Renal cortical epithelial cell (primary cell): ENCODE data around the gene WBP2NL. TPM values are rescaled to one million over a fixed set of nuclear protein-coding genes. Genes with fewer than 3 reads are reported as not detected.

Experiments used
- DNase-seq: peaks from one replicate; pipeline ENCODE4 v3.0.0-alpha.2; 2011; ENCODE audit warnings: low read depth
- total RNA-seq: library from RNA; depleted of rRNA; stranded (reverse); fragments of >200 nt; gene quantifications from 2 replicates; pipeline ENCODE4 v1.2.3, GENCODE V29; 2014

Gene WBP2NL
- total RNA-seq, 1 donor from 2014 or later: 1.1 TPM

DNA sequence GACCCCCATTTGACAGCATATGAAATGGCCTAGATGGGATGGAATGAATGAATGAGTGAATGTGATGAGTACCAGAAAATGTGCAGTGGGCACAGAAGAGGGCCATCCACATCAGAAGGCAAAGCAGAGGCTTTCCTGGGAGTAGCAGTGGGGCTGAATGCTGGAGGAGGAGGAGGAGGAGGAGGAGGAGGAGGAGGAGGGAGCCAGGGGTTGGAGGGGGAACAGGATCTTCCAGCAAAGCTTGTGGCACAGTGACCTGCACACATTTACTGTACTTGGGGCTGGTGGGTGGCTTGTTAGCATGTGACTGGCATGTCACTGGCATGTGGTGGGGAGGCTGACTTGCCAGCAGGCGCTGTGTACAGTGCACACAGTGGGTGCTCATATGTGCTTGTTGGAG is 19.9 kb upstream of the WBP2NL start:
- no peak for DNase-seq

DNA sequence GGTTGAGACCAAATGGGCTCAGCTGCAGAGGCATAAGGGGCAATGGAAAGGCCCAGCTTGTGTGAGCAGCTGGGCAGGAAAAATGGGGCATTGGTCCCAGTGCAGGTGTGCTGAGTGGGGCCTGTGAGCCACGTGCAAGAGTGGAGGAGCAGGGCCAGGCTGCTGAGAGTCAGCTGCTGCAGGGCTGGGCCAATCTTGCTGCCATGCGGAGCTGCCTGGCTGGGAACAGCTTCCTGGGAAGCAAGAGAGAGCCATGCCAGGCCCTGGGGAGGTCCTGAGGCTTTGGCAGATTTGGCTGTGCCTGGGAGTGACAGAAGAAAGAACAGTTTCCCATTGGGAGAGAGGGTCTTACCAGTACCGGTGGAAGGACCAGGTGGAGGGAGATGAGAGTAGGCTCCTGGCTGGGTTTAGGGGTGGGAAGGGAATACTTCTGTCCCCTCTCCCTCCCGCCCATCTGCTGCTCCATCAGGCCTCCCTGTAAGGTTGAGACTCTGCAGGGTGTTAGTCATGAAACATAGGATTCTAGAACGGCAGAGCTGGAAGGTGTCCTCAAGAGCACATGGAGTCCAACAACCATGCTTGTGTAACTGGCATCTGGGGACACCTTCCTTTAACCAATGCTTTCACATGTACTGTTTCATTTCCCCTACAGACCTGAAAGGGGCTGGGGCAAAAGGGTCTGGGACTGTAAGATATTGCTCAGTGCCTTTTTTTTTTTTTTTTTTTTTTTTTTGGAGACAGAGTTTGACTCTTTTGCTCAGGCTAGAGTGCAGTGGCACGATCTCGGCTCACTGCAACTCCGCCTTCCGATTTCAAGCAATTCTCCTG is 19.0 kb upstream of the WBP2NL start:
- no peak for DNase-seq

DNA sequence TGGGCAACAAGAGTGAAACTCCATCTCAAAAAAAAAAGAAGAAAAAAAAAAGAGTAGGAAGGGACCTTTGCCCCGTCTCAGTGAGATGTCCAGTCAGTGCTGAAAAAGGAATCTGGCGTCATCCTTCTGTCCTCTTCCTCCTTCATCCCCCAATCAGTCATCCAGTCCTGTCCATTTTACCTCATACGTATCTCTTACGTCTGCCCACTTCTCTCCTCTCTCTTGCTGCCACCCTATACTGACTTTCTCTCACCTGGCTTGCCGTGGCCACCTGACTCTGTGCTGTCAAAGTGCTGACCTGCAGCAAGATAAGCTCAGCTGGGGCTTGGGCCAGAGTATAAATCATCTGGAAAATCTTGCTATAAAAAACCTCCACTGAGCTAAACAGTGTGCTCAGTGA is 15.7 kb upstream of the WBP2NL start:
- no peak for DNase-seq

DNA sequence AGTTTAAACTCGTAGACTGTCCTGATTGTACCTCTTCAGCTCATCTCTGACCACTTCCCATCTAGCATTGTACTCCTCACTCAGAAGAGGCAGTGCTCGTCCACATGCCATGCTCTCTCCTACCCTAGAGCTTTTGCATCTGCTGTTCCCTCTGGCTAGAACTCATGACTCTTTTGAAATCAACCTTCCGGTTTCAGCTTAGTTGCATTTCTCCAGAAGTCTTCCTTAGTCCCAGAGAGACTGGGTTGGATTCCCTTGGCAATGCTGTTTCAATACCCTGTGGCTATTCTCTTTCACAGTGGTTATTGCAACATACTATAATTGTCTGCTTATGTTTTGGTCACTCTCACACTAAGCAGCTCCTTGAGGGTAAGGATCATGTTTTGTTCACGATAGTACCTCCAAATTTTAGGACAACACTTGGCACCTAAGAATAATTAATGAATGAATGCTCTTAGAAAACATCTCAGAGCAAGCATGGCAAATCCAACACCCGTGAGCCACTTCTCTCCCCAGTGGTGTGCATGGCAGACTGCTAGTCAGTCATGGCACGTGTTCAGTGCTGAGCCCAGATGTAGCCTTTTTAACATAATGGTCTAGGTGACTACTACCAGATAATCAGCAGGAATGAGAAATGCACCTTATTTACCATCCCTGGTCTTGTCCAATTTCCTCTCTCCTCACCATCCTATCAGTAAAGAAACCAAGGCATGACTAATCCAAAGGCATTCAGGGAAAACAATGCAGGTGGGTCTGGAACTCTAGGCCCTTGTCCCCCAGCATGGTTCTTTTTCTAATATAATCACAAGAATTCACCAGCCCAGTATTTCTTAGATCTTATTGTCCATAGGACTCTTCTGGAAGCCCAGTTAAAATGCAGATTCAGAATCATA is 14.8 kb upstream of the WBP2NL start:
- DNase-seq: peak; percentile 25

DNA sequence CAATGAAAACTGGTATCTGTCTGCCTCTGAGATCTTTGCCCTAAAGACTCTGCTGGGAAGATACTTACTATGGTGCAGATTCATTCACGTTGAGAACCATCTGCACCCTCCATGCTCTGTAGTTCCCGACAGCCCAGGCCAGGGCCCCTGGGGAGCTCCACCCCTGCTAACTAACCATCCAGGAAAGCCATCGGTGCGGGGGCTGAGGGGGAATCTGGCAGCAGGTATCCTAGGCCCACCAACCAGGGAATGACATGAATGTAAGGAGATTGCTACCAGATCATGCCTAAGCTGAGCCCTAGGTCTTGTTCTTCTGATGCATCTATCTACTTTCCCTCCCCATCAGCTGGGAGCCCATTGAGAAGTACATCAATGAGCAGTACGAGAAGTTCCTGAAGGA is 11.3 kb upstream of the WBP2NL start:
- no peak for DNase-seq

DNA sequence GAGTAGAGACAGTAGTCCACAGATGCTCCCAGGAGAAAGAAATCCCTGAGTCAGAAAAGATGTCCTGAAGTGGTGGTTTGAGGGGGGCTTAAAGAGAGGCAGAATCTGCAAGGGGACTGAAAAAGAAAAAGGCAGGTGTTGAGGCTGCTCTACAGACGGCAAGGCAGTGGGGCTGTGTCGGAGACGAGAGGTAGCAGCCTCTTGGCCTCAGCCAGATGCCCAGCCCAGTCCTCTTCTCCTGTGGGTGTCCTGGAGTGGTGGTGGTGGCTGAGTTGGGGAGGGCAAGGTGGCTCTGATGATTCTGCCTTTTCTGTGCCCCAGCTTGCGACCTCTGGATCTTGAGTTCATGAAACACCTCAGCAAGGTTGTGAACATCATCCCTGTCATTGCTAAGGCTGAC is 9.3 kb upstream of the WBP2NL start:
- no peak for DNase-seq

DNA sequence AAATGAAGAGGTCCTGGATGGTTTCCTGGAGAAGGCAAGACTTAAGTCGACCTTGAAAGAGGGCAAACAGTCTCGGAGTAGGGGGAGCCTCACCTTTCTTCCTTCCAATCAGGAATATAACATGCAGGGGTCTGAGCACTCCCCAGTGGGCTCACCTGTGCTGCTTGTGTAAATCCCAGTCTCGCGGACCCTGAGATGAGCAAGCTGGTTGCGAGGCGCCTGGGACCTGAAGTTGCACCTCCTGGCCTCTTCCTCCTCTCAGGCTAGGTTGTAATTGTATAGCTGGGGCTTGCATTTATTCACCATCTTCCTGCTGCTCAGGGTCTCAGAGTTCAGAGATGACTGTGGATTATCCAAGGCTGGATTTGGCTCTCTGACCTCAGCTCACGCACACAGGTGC is 7.5 kb upstream of the WBP2NL start:
- no peak for DNase-seq

DNA sequence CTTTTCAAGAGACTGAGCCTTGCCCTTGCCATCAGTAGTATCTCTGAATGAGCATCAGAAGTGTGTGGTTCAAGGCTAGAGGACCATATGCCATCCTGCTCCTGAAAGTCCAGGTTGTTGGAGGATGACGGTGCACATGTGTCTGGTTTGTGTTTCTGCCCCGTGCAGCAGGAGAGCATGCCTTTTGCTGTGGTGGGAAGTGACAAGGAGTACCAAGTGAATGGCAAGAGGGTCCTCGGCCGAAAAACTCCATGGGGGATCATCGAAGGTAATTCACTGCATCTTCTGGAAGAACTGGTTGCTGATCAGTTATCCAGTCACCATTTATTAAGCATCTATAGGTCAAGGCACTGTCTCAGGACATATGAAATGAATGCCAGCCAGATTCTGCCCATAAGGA is 6.1 kb upstream of the WBP2NL start:
- no peak for DNase-seq

DNA sequence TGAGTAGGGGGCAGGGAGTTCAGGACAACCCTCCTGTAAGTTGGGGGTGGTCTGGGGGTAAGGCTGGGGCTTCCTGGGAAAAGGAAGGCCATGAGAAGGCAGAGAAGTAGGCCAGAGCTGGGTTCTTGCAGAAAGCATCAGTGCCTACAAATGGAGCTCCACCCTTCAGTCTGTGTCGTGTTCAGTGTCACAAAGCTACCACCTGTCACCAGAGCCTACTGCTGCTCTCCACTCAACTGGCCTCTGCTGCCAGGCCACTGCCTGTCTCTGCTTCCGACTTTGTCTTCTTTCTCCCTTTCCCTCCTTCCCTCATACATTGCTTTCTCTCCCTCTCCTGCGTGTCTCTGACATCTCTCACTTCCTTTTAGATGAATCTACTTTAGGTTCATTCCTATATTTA is 3.4 kb upstream of the WBP2NL start:
- no peak for DNase-seq

DNA sequence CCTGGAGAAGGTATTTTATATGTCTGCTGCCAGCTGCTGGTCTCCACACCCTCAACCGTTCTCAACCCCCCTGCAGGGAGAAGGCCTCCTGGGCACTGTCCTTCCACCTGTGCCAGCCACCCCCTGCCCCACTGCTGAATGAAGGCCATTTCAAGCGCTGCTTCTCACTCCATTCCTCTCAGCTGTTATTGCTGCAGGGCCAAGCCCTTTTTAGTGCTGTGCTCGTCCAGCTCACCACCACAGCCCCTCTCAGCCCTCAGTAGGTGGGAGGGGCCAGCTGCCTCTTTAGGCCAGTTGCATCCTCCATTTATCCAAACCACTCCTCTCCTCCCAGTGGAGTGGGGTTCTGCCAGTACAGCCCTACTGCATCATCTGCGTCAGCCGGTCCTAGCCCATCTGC is 1.8 kb upstream of the WBP2NL start:
- DNase-seq: no peak

DNA sequence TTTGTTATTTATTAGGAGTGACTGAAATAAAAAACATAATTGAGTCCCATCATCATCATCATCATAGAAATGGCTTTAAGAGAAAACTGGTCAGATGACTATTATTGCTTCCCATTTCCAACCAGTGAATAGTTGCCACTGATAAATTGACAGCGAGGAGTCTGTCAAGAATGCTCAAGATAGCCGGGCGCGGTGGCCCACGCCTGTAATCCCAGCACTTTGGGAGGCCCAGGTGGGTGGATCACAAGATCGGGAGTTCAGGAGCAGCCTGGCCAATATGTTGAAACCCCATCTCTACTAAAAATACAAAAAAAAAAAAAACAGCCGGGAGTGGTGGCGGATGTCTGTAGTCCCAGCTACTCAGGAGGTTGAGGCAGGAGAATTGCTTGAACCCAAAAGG is 1.9 kb downstream of the WBP2NL start:
- no peak for DNase-seq

DNA sequence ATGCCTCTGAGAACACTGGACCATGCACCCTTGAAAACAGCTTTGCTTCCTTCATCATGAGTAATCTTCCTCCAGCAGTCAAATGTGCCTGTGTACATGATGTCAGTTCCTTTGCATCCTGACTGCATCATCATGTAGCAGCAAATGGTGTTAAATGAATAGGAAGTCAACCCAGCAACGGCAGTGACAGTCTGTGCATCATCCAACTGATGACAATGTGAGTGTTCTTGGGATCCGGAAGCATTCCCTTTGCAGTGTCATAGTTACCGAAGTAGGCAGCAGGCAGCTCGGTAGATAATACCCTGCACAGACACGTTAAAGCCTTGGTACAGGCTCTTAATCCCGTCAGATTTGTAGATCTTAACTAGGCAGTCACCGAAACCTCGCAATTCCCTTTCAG is 2.5 kb downstream of the WBP2NL start:
- DNase-seq: no peak

DNA sequence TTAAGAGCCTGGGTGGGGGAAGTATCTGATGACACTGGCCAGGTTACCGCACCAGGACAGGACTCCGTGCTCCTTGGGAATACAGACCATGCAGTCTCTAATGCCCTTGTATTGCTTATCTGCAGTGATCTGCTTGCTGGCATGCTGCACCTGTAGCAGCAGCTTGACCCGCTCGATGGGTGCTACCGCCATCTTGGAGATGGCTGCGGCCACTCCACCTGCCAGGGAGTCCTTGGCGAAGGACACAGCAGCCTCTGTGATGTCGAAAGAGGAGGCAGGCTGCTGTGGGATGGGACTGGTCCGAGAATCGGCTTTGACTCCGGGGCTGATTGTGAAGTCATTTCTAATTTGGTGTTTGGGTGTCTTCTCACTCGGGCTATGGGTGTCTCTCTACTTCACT is 3.1 kb downstream of the WBP2NL start:
- DNase-seq: no peak

DNA sequence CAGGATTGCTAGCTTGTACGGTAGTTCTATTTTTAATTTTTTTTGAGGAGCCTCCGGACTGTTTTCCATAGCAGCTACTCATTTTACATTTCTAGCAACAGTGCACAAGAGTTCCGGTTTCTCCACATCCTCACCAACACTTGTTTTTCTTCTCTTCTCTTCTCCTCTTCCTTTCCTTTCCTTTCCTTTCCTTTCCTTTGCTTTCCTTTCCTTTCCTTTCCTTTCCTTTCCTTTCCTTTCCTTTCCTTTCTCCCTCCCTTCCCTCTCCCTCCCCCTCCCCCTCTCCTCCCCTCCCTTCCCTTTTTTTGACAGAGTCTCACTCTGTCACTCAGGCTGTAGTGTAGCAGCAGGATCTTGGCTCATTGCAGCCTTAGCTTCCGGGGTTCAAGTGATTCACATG is 9.3 kb downstream of the WBP2NL start:
- no peak for DNase-seq

DNA sequence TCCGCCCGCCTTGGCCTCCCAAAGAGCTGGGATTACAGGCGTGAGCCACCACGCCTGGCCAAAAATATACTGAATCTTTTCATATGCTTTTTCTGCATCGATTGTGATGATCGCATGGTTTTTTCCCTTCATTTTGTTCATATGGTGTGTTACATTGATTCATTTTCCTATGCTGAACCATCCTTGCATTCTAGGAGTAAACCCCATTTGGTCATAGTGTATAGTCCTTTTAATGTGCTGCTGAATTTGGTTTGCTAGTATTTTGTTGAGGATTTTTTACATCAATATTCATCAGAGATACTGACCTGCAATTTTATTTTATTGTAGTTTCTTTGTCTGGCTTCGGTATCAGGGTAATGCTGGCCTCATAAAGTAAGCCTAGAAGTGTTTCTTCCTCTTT is 12.2 kb downstream of the WBP2NL start:
- DNase-seq: no peak

DNA sequence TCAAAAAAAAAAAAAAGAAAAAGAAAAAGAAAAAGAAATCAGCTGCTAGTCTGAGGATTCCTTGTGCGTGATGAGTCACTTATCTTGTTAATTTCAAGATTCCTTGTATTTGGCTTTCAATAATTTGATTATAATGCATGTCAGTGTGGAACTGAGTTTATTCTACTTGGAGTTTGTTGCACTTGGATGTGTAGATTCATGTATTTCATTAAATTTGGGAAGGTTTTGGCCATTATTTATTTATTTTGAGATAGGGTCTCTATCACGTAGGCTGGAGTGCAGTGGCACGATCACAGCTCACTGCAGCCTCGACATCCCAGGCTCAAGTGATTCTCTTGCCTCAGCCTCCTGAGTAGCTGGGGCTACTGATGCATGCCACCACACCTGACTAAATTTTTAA is 14.8 kb downstream of the WBP2NL start:
- DNase-seq: no peak

DNA sequence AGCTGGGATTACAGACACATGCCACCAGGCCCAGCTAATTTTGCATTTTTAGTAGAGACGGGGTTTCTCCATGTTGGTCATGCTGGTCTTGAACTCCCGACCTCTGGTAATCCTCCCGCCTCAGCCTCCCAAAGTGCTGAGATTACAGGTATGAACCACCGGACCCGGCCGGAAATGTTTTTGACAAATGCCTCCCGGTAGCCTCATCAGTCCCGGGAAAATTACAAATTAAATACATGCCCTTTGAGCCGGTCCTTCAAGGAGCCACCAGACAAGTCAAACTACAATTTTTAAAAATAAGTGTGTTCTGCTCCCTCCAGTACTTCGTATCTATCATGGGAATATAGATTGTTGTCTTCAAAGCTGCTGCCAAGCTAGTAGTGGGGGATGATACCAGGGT is 17.5 kb downstream of the WBP2NL start:
- no peak for DNase-seq

DNA sequence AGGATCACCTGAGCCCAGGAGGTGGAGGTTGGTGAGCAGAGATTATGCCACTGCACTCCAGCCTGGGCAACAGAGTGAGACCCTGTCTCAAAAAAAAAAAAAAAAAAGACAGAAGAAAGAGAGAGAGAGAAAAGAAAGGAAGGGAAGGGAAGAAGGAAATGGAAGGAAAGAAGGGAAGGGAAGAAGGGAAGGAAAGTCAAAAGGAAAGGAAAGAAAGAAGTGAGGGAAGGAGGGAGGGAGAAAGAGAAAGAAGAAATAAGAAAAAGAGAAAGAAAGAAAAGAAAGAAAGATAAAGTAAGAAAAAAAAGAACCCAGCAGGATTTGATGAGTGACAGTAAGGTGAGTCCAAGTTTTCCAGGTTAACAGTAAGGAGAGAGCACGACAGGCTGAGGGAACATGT is 19.6 kb downstream of the WBP2NL start:
- no peak for DNase-seq

DNA sequence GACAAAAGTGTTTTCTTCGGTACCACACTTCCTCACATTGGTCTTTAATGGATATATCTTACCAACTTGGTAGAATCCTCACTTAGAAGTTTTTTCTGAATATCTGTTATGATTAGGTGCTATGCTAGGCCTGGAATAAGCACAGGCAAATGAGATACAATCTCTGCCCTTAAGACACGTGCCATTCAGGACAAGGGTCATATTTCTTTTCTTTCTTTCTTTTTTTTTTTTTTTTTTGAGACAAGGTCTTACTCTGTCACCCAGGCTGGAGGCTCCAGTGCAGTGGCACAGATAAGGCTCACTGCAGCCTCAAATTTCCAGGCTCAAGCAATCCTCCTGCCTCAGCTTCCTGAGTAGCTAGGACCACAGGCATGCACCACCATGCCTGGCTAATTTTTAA is 23.0 kb downstream of the WBP2NL start:
- DNase-seq: no peak

DNA sequence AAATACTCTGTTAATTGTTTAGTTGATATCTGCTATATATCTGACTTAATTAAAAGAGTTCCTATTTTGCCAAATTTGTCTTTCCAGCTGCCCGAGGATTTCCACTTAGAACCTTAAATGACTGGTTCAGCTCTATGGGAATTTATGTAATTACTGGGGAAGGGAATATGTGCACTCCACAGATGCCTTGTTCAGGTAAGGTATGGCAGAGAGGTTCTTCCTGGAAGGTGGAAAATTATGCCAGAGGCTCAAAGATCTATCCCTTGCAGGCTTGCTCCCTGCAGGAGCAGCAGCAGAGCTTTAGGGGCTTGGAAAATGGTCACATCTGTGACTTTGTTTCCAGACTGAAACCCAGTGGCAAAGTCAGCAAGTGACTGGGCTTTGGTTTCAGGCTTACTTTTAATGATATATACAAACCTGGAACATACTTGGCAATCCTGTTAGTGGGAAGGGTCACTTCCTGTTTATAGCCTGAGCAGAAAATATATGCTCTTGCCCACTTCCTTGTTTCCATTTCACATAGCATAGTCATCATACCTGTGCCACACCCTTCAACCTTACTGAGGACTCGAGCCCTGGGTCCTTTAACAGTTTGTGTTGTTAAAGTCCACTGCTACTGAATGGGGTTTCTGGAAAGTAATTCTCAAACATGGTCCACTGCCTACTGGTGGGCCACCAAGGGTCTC is 23.7 kb downstream of the WBP2NL start:
- DNase-seq: peak; percentile 61

DNA sequence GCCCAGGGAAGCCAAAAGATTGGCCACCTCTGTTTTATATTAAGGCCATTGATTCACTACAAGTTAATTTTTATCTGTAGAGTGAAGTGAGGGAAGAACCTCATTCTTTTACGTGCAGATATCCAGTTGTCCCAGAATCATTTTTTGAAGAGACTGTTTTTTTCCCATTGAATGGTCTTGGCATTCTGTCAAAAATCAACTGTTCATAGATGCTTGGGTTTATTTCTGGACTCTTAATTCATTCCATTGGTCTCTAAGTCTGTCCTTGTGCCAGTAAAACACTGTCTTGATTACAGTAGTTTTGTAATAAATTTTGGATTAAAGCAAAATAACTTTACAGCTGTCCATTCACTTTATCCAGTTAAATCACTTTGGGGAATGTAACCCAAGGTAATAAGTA is 26.8 kb downstream of the WBP2NL start:
- DNase-seq: no peak

DNA sequence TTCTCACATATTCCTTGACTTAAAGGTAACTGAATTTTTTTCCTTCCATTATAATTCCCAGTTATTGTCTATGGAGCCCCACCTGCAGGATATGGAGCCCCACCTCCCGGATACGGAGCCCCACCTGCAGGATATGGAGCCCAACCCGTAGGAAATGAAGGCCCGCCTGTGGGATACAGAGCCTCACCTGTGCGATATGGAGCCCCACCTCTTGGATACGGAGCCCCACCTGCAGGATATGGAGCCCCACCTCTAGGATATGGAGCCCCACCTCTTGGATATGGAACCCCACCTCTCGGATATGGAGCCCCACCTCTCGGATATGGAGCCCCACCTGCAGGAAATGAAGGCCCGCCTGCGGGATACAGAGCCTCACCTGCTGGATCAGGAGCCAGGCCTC is 28.1 kb downstream of the WBP2NL start:
- DNase-seq: no peak
